ENCODE data around the gene SART1.

Gene SART1

GRCh38 chr11:65968600-65969482, 7.3 kb downstream of the SART1 start:
- no peak overlapping the region for H3K27ac ChIP-seq (ENCODE audit: poor library complexity, severe bottlenecking)
- TF ChIP-seq, protein P1, sequence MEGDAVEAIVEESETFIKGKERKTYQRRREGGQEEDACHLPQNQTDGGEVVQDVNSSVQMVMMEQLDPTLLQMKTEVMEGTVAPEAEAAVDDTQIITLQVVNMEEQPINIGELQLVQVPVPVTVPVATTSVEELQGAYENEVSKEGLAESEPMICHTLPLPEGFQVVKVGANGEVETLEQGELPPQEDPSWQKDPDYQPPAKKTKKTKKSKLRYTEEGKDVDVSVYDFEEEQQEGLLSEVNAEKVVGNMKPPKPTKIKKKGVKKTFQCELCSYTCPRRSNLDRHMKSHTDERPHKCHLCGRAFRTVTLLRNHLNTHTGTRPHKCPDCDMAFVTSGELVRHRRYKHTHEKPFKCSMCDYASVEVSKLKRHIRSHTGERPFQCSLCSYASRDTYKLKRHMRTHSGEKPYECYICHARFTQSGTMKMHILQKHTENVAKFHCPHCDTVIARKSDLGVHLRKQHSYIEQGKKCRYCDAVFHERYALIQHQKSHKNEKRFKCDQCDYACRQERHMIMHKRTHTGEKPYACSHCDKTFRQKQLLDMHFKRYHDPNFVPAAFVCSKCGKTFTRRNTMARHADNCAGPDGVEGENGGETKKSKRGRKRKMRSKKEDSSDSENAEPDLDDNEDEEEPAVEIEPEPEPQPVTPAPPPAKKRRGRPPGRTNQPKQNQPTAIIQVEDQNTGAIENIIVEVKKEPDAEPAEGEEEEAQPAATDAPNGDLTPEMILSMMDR (IDR thresholded peaks at IDR 0.05; ENCODE audit: poor library complexity, severe bottlenecking) = no peak
- no peaks in the 10 kb centered on the region for H3K4me1 ChIP-seq (ENCODE audit: insufficient read depth, poor library complexity, severe bottlenecking)
- DNase-seq (ENCODE audit: low spot score) = no peak
- no peak overlapping the region for H3K4me3 ChIP-seq (ENCODE audit: severe bottlenecking)
- peak; percentile 16; the same call in 1 of the 3 replicates for ATAC-seq (ENCODE audit: low read depth)
- no peaks in the 10 kb centered on the region for H3K27me3 ChIP-seq (ENCODE audit: insufficient read depth, poor library complexity, severe bottlenecking)
- H3K36me3 ChIP-seq (ENCODE audit: low read depth) = peaks cover 60% of the 10 kb centered on the region
- no peaks in the 10 kb centered on the region for H3K9me3 ChIP-seq (ENCODE audit: severe bottlenecking)

GRCh38 chr11:65972116-65972515, 10.6 kb downstream of the SART1 start:
- ATAC-seq (ENCODE audit: low read depth) (no peak), DNase-seq (ENCODE audit: low spot score) (no peak)
- Histone ChIP-seq H3K4me1 (ENCODE audit: insufficient read depth, poor library complexity, severe bottlenecking) (no peaks in the 10 kb centered on the region), H3K4me3 (ENCODE audit: severe bottlenecking) (no peak overlapping the region), H3K27ac (ENCODE audit: poor library complexity, severe bottlenecking) (no peak overlapping the region), H3K9me3 (ENCODE audit: severe bottlenecking) (no peaks in the 10 kb centered on the region), H3K36me3 (ENCODE audit: low read depth) (peaks cover 41% of the 10 kb centered on the region), H3K27me3 (ENCODE audit: insufficient read depth, poor library complexity, severe bottlenecking) (no peaks in the 10 kb centered on the region)
- TF ChIP-seq, protein P1 (IDR thresholded peaks at IDR 0.05; ENCODE audit: poor library complexity, severe bottlenecking) = no peak

DNA sequence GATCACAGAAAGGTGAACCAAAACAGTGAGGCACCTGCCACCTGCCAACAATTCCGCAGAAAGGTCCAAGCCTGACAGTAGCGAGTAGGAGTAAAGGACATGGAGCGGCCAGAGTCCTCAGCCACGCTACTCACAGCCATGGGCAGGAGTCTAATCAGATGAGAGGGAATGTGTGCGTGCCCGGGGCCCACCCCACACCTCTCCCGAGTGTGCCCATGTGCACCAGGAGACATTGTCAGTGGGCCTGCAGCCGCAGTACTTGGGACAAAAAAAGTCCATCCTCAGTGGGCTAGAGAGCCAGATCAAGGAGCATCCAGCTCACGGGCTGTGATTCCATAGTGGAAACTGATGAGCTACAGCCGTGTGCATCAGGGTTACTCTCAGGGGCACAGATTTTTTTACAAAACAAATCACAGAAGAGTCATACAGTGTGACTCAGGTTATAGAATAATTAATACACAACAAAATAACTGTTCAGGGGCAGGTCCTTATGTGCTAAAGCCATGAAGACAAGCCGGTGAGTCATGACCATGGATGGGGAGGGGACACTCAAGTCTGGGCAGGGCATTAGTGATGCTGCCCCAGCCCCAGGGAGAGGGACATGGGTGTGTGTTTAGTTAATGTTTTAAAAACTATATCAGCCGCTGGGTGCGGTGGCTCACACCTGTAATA, 12.0 kb downstream of the SART1 start:
- Histone ChIP-seq H3K36me3 (ENCODE audit: low read depth) (peaks cover 49% of the 10 kb centered on the region), H3K27ac (ENCODE audit: poor library complexity, severe bottlenecking) (no peak overlapping the region), H3K4me1 (ENCODE audit: insufficient read depth, poor library complexity, severe bottlenecking) (no peaks in the 10 kb centered on the region), H3K9me3 (ENCODE audit: severe bottlenecking) (no peaks in the 10 kb centered on the region), H3K27me3 (ENCODE audit: insufficient read depth, poor library complexity, severe bottlenecking) (no peaks in the 10 kb centered on the region), H3K4me3 (ENCODE audit: severe bottlenecking) (no peak overlapping the region)
- ATAC-seq (ENCODE audit: low read depth) = peak; percentile 63
- no peak for DNase-seq (ENCODE audit: low spot score)
- TF ChIP-seq, protein P1 (IDR thresholded peaks at IDR 0.05; ENCODE audit: poor library complexity, severe bottlenecking) = no peak

DNA sequence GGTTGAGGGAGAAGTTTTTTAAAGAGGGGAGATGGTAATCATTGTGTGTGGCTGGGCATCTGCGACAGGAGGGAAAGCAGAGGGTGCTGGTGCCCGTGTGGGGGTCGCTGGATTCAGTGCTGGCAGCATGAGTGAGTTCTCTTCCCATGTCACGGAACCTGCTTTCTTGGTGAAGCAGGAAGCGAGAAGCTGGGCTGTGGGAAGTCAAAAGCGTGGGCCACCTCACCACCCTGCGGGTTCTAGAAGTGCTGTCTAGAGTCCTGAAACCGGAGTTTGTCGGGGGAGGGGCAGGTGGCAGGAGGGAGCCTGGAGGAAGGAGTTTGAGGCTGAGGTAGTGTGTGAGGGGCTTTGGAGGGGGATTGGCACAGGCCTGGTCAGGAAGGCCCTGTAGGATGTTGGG, 14.2 kb downstream of the SART1 start:
- ATAC-seq (ENCODE audit: low read depth) = no peak
- DNase-seq (ENCODE audit: low spot score) = no peak
- Histone ChIP-seq H3K36me3 (ENCODE audit: low read depth) (peaks cover 37% of the 10 kb centered on the region), H3K4me1 (ENCODE audit: insufficient read depth, poor library complexity, severe bottlenecking) (no peaks in the 10 kb centered on the region), H3K9me3 (ENCODE audit: severe bottlenecking) (no peaks in the 10 kb centered on the region), H3K27ac (ENCODE audit: poor library complexity, severe bottlenecking) (no peak overlapping the region), H3K27me3 (ENCODE audit: insufficient read depth, poor library complexity, severe bottlenecking) (no peaks in the 10 kb centered on the region), H3K4me3 (ENCODE audit: severe bottlenecking) (no peak overlapping the region)
- TF ChIP-seq, protein P1 (IDR thresholded peaks at IDR 0.05; ENCODE audit: poor library complexity, severe bottlenecking) = no peak

All from RWPE2 (cell line).